ENCODE results near the gene CD2AP.

Gene CD2AP

GRCh38 chr6:47633141-47633540, 155.6 kb downstream of the CD2AP start:
- no peak for TF ChIP-seq SPI1 (IDR thresholded peaks at IDR 0.05; ENCODE audit: borderline replicate concordance, low read depth)
- TF ChIP-seq REST (IDR thresholded peaks at IDR 0.05; ENCODE audit: insufficient replicate concordance, low read depth), result no peak
- TF ChIP-seq, protein P1, sequence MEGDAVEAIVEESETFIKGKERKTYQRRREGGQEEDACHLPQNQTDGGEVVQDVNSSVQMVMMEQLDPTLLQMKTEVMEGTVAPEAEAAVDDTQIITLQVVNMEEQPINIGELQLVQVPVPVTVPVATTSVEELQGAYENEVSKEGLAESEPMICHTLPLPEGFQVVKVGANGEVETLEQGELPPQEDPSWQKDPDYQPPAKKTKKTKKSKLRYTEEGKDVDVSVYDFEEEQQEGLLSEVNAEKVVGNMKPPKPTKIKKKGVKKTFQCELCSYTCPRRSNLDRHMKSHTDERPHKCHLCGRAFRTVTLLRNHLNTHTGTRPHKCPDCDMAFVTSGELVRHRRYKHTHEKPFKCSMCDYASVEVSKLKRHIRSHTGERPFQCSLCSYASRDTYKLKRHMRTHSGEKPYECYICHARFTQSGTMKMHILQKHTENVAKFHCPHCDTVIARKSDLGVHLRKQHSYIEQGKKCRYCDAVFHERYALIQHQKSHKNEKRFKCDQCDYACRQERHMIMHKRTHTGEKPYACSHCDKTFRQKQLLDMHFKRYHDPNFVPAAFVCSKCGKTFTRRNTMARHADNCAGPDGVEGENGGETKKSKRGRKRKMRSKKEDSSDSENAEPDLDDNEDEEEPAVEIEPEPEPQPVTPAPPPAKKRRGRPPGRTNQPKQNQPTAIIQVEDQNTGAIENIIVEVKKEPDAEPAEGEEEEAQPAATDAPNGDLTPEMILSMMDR (IDR thresholded peaks at IDR 0.05; ENCODE audit: insufficient read depth, low read length), result no peak
- TF ChIP-seq GABPA (IDR thresholded peaks at IDR 0.05; ENCODE audit: low read depth), result no peak
- no peak for TF ChIP-seq POLR2AphosphoS5 (IDR thresholded peaks at IDR 0.05; ENCODE audit: low read depth)
- H3K27me3 ChIP-seq (ENCODE audit: insufficient read depth, poor library complexity, severe bottlenecking), result no peaks in the 10 kb centered on the region
- no peak overlapping the region for H3K4me3 ChIP-seq (replicated peaks; ENCODE audit: insufficient read depth, low read length)
- H3K27ac ChIP-seq (replicated peaks), result no peak overlapping the region
- DNase-seq (ENCODE audit: low read depth in 1 of 2, low spot score in 1 of 2), result no peak

- Histone ChIP-seq H3K27me3 (ENCODE audit: insufficient read depth, poor library complexity, severe bottlenecking) (no peaks in the 10 kb centered on the region), H3K27ac (replicated peaks) (no peak overlapping the region), H3K4me3 (replicated peaks; ENCODE audit: insufficient read depth, low read length) (no peak overlapping the region)
- no peak for TF ChIP-seq REST (IDR thresholded peaks at IDR 0.05; ENCODE audit: insufficient replicate concordance, low read depth)
- no peak for TF ChIP-seq SPI1 (IDR thresholded peaks at IDR 0.05; ENCODE audit: borderline replicate concordance, low read depth)
- TF ChIP-seq, protein P1 (IDR thresholded peaks at IDR 0.05; ENCODE audit: insufficient read depth, low read length), result no peak
- no peak for TF ChIP-seq GABPA (IDR thresholded peaks at IDR 0.05; ENCODE audit: low read depth)
- no peak for TF ChIP-seq POLR2AphosphoS5 (IDR thresholded peaks at IDR 0.05; ENCODE audit: low read depth)
- DNase-seq (ENCODE audit: low read depth in 1 of 2, low spot score in 1 of 2), result no peak
Measured at GRCh38 chr6:47634210-47635047, 156.8 kb downstream of the CD2AP start.

DNA sequence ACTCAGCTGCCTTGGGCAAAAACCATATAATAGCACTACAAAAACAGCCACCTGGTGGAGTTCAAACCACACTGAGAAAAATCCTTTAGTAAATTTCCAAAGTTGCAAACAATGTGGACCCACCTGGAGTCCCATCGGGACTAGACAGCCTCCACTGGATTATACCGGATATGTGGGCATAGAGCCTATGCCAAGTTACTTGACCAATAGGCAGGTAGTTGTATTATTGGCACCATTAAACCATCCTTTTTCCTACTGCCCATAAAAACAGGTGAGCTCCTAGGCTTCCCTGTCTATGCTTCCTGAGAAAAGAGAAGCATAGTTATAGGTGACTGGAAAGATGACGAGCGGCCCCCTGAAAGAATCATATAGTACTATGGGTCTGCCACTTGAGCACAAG, 169.1 kb downstream of the CD2AP start:
- Histone ChIP-seq H3K27ac (replicated peaks) (no peak overlapping the region), H3K27me3 (ENCODE audit: insufficient read depth, poor library complexity, severe bottlenecking) (no peaks in the 10 kb centered on the region), H3K4me3 (replicated peaks; ENCODE audit: insufficient read depth, low read length) (no peak overlapping the region)
- DNase-seq (ENCODE audit: low read depth in 1 of 2, low spot score in 1 of 2), result no peak
- no peak for TF ChIP-seq POLR2AphosphoS5 (IDR thresholded peaks at IDR 0.05; ENCODE audit: low read depth)
- TF ChIP-seq, protein P1 (IDR thresholded peaks at IDR 0.05; ENCODE audit: insufficient read depth, low read length), result no peak
- TF ChIP-seq SPI1 (IDR thresholded peaks at IDR 0.05; ENCODE audit: borderline replicate concordance, low read depth), result no peak
- no peak for TF ChIP-seq GABPA (IDR thresholded peaks at IDR 0.05; ENCODE audit: low read depth)
- TF ChIP-seq REST (IDR thresholded peaks at IDR 0.05; ENCODE audit: insufficient replicate concordance, low read depth), result no peak

Data from HL-60 (cell line).